ENCODE measurements around the gene DLGAP1.

DLGAP1 gene

DNA sequence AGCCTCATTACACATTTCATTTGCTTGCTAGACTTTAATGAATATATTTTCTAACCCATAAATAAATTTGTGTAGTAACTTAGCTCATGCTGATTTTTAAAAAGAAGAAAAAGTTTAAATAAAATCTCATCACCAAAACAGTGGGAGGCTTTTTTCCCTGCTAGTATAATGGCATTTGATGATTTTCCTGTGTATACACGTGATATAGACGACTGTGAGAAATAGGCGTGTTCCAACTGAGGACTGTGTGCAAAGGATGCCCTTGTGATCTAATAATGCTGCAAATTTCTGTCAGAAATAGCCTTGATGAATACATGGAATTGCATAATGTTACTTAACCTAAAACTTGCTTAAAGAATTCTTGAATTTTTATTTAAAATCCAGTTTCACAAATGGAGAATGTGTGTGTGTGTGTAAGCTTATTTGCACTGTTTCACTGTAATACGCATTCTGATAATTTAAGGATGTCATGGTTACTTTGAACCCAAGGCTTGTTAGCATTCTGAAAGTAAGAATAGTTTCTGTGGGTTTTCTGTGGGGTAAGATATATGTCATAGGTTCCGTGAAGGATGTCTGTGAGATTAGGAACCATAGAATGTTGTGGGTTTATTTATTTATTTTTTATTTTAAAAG, 178.0 kb downstream of the DLGAP1 start (continued):
- TF ChIP-seq, protein P1, sequence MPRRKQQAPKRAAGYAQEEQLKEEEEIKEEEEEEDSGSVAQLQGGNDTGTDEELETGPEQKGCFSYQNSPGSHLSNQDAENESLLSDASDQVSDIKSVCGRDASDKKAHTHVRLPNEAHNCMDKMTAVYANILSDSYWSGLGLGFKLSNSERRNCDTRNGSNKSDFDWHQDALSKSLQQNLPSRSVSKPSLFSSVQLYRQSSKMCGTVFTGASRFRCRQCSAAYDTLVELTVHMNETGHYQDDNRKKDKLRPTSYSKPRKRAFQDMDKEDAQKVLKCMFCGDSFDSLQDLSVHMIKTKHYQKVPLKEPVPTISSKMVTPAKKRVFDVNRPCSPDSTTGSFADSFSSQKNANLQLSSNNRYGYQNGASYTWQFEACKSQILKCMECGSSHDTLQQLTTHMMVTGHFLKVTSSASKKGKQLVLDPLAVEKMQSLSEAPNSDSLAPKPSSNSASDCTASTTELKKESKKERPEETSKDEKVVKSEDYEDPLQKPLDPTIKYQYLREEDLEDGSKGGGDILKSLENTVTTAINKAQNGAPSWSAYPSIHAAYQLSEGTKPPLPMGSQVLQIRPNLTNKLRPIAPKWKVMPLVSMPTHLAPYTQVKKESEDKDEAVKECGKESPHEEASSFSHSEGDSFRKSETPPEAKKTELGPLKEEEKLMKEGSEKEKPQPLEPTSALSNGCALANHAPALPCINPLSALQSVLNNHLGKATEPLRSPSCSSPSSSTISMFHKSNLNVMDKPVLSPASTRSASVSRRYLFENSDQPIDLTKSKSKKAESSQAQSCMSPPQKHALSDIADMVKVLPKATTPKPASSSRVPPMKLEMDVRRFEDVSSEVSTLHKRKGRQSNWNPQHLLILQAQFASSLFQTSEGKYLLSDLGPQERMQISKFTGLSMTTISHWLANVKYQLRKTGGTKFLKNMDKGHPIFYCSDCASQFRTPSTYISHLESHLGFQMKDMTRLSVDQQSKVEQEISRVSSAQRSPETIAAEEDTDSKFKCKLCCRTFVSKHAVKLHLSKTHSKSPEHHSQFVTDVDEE (CRISPR knock-in tag; IDR thresholded peaks at IDR 0.05), result no peak

- no peak for TF ChIP-seq CSDC2 (CRISPR knock-in tag; IDR thresholded peaks at IDR 0.05)
- no peak for TF ChIP-seq GLIS3 (CRISPR knock-in tag; IDR thresholded peaks at IDR 0.05)
- no peak for TF ChIP-seq ESRRG (CRISPR knock-in tag; IDR thresholded peaks at IDR 0.05)
- TF ChIP-seq, protein P1 (CRISPR knock-in tag; IDR thresholded peaks at IDR 0.05), result no peak
- no peak for TF ChIP-seq OSR1 (CRISPR knock-in tag; IDR thresholded peaks at IDR 0.05)
- no peak for TF ChIP-seq ZNF8 (CRISPR knock-in tag; IDR thresholded peaks at IDR 0.05)
- TF ChIP-seq, protein P2, sequence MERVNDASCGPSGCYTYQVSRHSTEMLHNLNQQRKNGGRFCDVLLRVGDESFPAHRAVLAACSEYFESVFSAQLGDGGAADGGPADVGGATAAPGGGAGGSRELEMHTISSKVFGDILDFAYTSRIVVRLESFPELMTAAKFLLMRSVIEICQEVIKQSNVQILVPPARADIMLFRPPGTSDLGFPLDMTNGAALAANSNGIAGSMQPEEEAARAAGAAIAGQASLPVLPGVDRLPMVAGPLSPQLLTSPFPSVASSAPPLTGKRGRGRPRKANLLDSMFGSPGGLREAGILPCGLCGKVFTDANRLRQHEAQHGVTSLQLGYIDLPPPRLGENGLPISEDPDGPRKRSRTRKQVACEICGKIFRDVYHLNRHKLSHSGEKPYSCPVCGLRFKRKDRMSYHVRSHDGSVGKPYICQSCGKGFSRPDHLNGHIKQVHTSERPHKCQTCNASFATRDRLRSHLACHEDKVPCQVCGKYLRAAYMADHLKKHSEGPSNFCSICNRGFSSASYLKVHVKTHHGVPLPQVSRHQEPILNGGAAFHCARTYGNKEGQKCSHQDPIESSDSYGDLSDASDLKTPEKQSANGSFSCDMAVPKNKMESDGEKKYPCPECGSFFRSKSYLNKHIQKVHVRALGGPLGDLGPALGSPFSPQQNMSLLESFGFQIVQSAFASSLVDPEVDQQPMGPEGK (CRISPR knock-in tag; IDR thresholded peaks at IDR 0.05; ENCODE audit: borderline replicate concordance), result no peak
- TF ChIP-seq SNAI2 (CRISPR knock-in tag; IDR thresholded peaks at IDR 0.05), result no peak
- no peak for TF ChIP-seq ZC3H10 (CRISPR knock-in tag; IDR thresholded peaks at IDR 0.05)
- ATAC-seq, result no peak
Measured at GRCh38 chr18:4271952-4272351, 183.2 kb downstream of the DLGAP1 start.

GRCh38 chr18:4270988-4271387, 184.1 kb downstream of the DLGAP1 start:
- TF ChIP-seq RARB (CRISPR knock-in tag; IDR thresholded peaks at IDR 0.05), result no peak
- no peak for TF ChIP-seq ESRRG (CRISPR knock-in tag; IDR thresholded peaks at IDR 0.05)
- TF ChIP-seq, protein P1 (CRISPR knock-in tag; IDR thresholded peaks at IDR 0.05), result no peak
- no peak for TF ChIP-seq ZC3H10 (CRISPR knock-in tag; IDR thresholded peaks at IDR 0.05)
- TF ChIP-seq ZNF70 (CRISPR knock-in tag; IDR thresholded peaks at IDR 0.05), result no peak
- no peak for TF ChIP-seq CREB5 (CRISPR knock-in tag; IDR thresholded peaks at IDR 0.05; ENCODE audit: low read depth)
- TF ChIP-seq TCF4 (CRISPR knock-in tag; IDR thresholded peaks at IDR 0.05; ENCODE audit: borderline replicate concordance), result no peak
- TF ChIP-seq ZNF565 (CRISPR knock-in tag; conservative IDR thresholded peaks at IDR 0.05; ENCODE audit: low read depth), result no peak
- TF ChIP-seq, protein P2 (CRISPR knock-in tag; IDR thresholded peaks at IDR 0.05; ENCODE audit: borderline replicate concordance), result no peak
- no peak for TF ChIP-seq ZNF8 (CRISPR knock-in tag; IDR thresholded peaks at IDR 0.05)
- TF ChIP-seq, protein P3, sequence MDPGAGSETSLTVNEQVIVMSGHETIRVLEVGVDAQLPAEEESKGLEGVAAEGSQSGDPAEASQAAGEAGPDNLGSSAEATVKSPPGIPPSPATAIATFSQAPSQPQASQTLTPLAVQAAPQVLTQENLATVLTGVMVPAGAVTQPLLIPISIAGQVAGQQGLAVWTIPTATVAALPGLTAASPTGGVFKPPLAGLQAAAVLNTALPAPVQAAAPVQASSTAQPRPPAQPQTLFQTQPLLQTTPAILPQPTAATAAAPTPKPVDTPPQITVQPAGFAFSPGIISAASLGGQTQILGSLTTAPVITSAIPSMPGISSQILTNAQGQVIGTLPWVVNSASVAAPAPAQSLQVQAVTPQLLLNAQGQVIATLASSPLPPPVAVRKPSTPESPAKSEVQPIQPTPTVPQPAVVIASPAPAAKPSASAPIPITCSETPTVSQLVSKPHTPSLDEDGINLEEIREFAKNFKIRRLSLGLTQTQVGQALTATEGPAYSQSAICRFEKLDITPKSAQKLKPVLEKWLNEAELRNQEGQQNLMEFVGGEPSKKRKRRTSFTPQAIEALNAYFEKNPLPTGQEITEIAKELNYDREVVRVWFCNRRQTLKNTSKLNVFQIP (CRISPR knock-in tag; IDR thresholded peaks at IDR 0.05; ENCODE audit: borderline replicate concordance, low read depth), result no peak
- TF ChIP-seq SNAI2 (CRISPR knock-in tag; IDR thresholded peaks at IDR 0.05), result no peak
- TF ChIP-seq, protein P4, sequence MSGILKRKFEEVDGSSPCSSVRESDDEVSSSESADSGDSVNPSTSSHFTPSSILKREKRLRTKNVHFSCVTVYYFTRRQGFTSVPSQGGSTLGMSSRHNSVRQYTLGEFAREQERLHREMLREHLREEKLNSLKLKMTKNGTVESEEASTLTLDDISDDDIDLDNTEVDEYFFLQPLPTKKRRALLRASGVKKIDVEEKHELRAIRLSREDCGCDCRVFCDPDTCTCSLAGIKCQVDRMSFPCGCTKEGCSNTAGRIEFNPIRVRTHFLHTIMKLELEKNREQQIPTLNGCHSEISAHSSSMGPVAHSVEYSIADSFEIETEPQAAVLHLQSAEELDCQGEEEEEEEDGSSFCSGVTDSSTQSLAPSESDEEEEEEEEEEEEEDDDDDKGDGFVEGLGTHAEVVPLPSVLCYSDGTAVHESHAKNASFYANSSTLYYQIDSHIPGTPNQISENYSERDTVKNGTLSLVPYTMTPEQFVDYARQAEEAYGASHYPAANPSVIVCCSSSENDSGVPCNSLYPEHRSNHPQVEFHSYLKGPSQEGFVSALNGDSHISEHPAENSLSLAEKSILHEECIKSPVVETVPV (CRISPR knock-in tag; IDR thresholded peaks at IDR 0.05), result no peak
- no peak for TF ChIP-seq ZFP30 (CRISPR knock-in tag; IDR thresholded peaks at IDR 0.05)
- no peak for TF ChIP-seq ISL1 (CRISPR knock-in tag; IDR thresholded peaks at IDR 0.05)
- TF ChIP-seq GLIS3 (CRISPR knock-in tag; IDR thresholded peaks at IDR 0.05), result no peak
- TF ChIP-seq ARNTL (CRISPR knock-in tag; IDR thresholded peaks at IDR 0.05; ENCODE audit: borderline replicate concordance, low read depth), result no peak
- no peak for TF ChIP-seq CSDC2 (CRISPR knock-in tag; IDR thresholded peaks at IDR 0.05)
- ATAC-seq, result no peak

All from SK-N-SH treated with all-trans-retinoic acid at 6 μM for 48 hours (cell line).